IPS-18a (cell line): Measurements from ENCODE around the gene FBXW4.
"Not testable (repeated sequence)": the region's sequence is repeated elsewhere in the genome, so short reads cannot be mapped to it uniquely, and the experiment has no call there.

Experiments used
- H3K27ac ChIP-seq: one replicate; pipeline ENCODE4 v1.5.1; 2013; ENCODE audit warnings: low read length
- H3K27me3 ChIP-seq: one replicate; pipeline ENCODE4 v1.6.1; 2013; ENCODE audit warnings: mild to moderate bottlenecking, low read length; ENCODE audit not compliant: control insufficient read depth, insufficient read depth
- H3K36me3 ChIP-seq: one replicate; pipeline ENCODE4 v1.6.1; 2013; ENCODE audit warnings: low read depth, low read length; ENCODE audit not compliant: control insufficient read depth
- H3K4me1 ChIP-seq: one replicate; pipeline ENCODE4 v1.6.1; 2013; ENCODE audit warnings: low read depth, low read length; ENCODE audit not compliant: control insufficient read depth
- H3K4me3 ChIP-seq: one replicate; pipeline ENCODE4 v1.5.1; 2013; ENCODE audit warnings: low read length
- H3K9ac ChIP-seq: one replicate; pipeline ENCODE4 v1.6.1; 2013; ENCODE audit warnings: mild to moderate bottlenecking, low read length, moderate library complexity
- H3K9me3 ChIP-seq: one replicate; pipeline ENCODE4 v1.6.1; 2013; ENCODE audit warnings: low read depth, low read length; ENCODE audit not compliant: control insufficient read depth

The FBXW4 gene

DNA sequence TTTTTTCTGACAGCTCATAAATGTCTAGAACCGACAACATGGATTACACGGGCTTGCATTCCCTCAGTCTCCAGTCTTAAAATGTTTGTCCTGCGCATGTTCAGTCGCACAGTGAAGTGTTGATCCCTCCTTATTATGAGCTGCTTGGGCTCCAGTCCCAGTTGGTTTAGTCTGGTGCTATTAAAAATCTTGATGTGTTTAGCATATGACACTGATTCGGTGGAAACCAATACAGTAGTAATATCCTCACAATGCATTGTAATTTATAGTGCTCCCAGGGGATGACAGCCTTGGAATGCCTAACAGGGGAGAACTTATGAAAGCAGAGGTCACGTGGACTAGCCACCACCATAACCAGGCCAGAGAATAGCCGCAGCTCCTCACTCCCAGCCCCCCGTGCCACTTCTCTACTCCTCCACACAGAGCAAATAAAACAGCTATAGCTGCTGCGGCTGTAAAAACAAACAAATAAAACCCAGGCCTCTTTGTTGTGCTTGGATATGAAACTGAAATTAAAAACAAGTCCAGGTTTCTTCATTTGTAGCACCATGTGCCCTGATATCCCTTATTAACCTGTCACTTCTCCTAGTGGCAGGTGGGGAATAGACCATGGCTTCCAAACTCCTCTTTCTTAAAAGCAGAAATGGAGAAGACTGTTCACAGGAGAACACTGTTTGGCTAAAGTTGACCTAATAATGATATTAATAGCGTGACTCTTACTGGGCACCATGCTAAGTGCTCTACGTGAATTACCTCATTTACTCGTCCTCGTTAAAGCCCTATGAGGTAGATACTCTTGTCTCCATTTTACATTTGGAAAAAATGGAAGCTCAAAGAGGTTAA, 99.2 kb downstream of the FBXW4 start:
- H3K9me3 ChIP-seq: no peaks in the 10 kb centered on the region
- no peak overlapping the region for H3K4me3 ChIP-seq

DNA sequence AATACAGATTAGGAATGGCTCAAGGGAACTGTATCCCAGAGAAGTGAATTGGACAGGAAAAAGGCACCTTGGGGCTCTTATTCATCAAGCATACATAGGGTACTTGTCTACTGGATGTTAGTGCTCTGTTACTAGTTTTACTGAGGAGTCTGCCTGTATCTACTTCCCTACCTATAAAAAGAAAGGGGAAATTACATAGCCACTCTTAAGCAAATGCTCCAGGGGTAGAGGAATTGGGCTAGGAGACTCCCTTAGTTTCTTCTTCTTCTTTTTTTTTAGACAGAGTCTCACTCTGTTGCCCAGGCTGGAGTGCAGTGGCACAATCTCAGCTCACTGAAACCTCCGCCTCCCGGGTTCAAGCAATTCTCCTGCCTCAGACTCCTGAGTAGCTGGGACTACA, 101.6 kb downstream of the FBXW4 start:
- H3K36me3 ChIP-seq, H3K9ac ChIP-seq, H3K9me3 ChIP-seq, H3K27ac ChIP-seq, H3K27me3 ChIP-seq, H3K4me1 ChIP-seq, H3K4me3 ChIP-seq: not testable (repeated sequence)

More for the DNA sequence above, 99.2 kb downstream of the FBXW4 start:
- Histone ChIP-seq H3K36me3 (no peaks in the 10 kb centered on the region), H3K27ac (no peak overlapping the region), H3K27me3 (no peaks in the 10 kb centered on the region), H3K9ac (no peak overlapping the region), H3K4me1 (peaks cover 7% of the 10 kb centered on the region)

DNA sequence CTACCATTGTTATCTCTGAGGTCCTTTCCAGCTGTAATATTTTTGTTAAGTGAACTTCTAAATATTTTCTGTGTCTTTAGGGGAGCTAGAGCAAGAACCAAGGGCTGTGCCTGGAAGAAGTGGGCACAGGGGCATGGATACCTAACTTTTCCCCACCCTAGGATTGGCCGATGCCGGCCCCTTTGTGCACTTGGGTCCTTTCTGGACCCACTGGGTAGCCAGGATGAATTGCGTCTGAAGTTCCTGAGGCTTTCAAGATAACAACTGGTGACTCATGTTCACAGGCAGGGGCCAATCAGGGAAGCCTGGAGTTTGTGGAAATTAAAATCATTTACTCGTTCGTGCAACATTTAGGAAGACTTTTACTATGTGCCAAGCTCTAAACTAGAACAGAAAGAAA, 106.1 kb downstream of the FBXW4 start:
- Histone ChIP-seq H3K4me1 (peaks cover 5% of the 10 kb centered on the region), H3K9ac (no peak overlapping the region), H3K36me3 (no peaks in the 10 kb centered on the region), H3K27me3 (no peaks in the 10 kb centered on the region), H3K9me3 (no peaks in the 10 kb centered on the region), H3K4me3 (peak overlapping the region; percentile 93), H3K27ac (no peak overlapping the region)

DNA sequence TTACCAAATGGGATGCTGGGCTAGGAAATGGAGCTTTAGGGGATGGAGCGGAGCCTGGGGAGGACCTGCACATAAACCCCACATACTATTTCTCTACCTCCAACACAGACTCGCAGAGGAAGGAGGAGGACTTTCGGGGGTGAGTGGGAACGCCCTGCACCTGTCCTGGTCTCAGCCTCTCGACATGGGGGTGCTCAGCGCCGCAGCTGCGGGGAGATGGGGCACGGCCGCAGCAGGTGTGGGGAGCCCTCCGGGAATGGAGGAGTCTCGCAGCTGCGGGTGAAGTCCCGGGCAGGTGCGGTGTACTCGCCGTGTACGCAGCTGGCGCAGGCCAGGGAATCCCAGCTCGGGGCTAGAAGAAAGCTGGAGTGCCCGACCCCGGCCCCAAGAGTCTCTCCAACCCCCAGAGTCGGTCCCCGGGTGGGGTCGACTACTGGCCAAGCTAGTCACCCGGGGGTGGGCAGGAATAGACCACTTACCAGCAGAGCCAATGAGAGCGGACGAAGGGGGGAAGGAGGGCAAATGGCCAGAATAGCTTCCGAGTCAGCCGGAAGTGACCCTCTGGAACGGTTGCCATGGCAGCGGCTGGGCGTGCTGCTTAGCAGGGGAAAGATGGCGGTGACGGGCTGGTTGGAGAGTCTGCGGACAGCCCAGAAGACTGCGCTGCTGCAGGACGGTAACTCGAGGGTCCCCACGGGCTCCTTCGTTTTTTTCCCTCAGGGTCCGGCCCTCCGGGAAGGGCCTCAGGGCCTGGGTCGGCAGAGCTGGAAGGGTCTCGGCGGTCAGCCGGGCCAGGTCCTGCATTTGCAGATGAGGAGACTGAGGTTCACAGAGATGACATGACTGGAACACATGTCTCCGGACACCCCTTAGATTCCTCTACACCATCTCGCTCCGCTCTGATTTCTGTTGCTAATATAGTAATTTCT, 107.0 kb downstream of the FBXW4 start, which contains the start of the genes DPCD and POLL:
TSS of gene DPCD (plus strand) at position 597 of the 929 bp plus-strand sequence. CDS start at position 613, 16 bp downstream.
TSS of gene POLL (minus strand) at position 533 of the 929 bp plus-strand sequence. CDS start 897 bp downstream, outside the sequence.
- Histone ChIP-seq H3K27me3 (no peaks in the 10 kb centered on the region), H3K27ac (peak within 1 kb of the TSS; percentile 21), H3K4me3 (peak within 1 kb of the TSS; percentile 93), H3K9me3 (no peaks in the 10 kb centered on the region), H3K36me3 (no peaks in the 10 kb centered on the region), H3K9ac (peak within 1 kb of the TSS; percentile 68), H3K4me1 (peaks cover 5% of the 10 kb centered on the region)

DNA sequence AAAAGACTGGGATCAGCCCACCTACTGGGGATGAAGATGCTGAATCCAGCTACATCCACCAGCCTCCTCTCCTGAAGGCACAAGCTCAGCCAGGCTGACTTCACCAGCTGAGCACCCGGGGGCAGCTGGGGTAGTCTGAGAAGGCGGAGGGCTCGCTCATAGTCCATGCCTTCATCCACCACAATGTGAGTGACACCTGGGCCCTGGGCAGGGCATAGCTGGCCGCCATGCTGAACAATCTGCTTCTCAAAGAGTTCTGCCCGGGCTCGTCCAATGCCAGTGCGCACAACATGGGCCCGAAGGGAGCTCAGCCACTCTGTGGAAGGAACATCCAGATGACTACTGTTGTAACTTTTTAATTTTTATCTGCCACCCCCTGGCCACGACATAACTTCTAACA, 109.1 kb downstream of the FBXW4 start:
- no peak overlapping the region for H3K9ac ChIP-seq

DNA sequence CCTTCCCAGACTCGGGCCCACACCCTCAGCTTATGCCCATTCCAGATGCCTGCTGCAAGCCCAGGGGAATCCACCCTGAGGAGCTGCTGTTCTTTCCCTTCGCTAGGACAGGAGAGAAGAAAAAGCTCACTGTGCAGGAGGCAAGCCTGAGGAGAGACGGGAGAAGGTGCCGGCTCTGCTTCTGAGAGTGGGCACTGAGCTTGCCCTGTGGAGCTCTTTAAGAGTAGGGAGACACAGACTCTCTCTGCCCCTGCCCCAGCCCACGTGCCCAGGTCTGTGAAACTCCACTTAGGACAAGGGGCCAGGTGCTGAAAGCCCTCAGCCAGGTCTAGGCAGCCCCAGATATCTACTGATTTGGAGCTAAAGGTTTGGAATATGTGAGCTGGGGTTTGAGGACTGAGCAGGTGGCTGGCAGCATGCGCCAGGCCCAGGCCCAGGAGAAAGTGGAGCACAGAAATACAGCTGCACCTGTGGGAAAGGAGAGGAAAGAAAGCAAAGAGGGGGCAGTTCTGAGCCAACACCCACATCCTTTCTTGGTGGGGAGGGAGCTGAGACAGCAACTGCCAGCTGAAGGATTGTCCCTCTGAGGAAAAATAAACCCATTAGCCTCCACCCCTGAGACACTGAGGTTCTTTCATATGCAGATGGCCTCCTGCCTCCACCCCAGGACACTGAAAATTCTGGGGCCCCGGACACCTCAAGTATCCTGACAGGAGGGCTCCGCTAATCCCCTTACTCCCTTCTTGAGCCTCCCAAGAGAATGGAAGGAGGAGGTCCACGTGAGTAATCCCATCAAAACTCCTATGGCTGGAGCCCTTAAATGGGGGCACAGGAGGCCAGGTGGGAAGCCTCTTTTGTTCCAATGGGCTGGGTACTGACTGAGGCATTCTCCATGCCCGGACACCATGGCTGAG, 114.2 kb downstream of the FBXW4 start:
- no peaks in the 10 kb centered on the region for H3K27me3 ChIP-seq
- no peak overlapping the region for H3K4me3 ChIP-seq
- H3K27ac ChIP-seq: no peak overlapping the region
- H3K36me3 ChIP-seq: peaks cover 9% of the 10 kb centered on the region
- H3K9me3 ChIP-seq: no peaks in the 10 kb centered on the region
- no peak overlapping the region for H3K9ac ChIP-seq
- peaks cover 5% of the 10 kb centered on the region for H3K4me1 ChIP-seq

More for the DNA sequence above, 109.1 kb downstream of the FBXW4 start:
- Histone ChIP-seq H3K27me3 (no peaks in the 10 kb centered on the region), H3K27ac (no peak overlapping the region), H3K9me3 (no peaks in the 10 kb centered on the region), H3K36me3 (peaks cover 5% of the 10 kb centered on the region), H3K4me3 (no peak overlapping the region), H3K4me1 (peaks cover 6% of the 10 kb centered on the region)

DNA sequence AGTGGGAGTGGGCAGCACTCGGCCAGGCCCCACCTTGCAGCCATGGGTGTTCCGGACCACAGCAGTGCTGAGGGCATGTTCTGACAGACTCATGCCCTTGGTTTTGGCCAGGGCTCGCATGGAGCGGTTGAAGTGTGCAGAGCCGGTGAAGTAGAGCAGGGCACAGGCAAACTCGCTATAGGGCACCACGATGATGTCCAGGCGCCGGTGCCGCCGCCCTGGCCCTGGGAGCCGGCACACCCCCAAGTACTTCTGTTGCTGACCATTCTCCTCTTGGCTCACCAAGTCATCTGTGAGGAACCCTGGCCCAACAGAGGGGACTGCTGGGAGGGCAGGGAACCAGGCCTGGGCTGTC, 115.5 kb downstream of the FBXW4 start:
- peaks cover 9% of the 10 kb centered on the region for H3K36me3 ChIP-seq
- no peaks in the 10 kb centered on the region for H3K27me3 ChIP-seq
- H3K9ac ChIP-seq: no peak overlapping the region
- H3K4me1 ChIP-seq: peaks cover 5% of the 10 kb centered on the region
- H3K4me3 ChIP-seq: no peak overlapping the region
- H3K27ac ChIP-seq: no peak overlapping the region
- H3K9me3 ChIP-seq: no peaks in the 10 kb centered on the region

DNA sequence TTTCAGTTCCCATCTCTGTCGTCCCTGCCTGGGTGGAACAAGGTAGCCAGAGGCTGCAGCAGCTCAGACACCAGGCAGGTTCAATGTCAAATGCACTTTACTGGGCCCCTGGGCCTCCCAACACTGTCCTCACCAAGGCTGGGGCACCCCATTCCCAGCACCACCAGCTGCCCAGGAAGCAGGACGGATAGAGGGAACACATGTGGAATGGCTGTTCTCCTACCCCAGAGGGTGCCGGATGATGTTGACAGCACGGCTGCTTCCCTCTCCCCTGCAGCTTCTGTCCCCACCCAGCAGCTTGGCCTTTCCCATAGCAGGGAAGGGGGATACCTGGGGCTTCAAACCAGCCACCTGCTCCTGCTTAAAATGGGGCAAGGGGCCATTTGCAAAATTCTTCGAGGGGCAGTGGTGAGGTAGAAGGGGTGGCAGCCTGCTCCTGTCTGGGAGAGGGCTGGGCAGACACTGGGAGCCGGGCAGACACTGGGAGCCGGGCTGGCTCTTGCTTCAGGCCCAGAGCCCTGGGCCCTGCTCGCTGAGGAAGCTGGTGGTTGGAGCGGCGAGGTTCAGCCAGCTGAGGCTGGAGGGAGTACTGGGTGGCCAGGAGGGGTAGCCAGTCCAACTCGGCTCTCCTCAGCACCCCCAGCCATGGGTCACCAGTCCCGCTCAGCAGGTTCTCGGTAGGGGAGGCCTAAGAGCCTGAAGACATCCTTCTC, 116.0 kb downstream of the FBXW4 start:
- Histone ChIP-seq H3K36me3 (peaks cover 9% of the 10 kb centered on the region), H3K4me3 (no peak overlapping the region), H3K27ac (no peak overlapping the region), H3K4me1 (peaks cover 5% of the 10 kb centered on the region), H3K9me3 (no peaks in the 10 kb centered on the region), H3K27me3 (no peaks in the 10 kb centered on the region), H3K9ac (no peak overlapping the region)

DNA sequence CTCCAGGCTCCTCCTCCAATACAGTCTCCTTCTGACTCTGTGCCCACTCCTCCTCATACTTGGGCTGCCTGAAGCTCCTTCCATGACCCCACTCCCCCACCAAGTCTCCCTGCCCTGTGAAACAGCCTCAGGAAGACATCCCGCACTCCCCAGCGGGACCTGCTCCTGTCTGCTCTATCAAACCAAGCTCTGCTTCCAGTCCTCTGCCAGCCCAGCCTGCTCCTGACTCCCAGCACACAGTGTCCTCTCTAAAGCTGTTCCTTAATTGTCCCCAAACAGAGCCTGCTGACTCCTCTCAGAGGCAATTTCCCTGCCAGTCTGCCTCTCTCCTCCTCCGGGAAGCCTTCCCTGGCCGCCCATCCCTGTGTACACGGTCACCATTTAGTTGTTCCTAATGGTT, 116.8 kb downstream of the FBXW4 start:
- Histone ChIP-seq H3K27me3 (peaks cover under 1% of the 10 kb centered on the region), H3K9ac (no peak overlapping the region), H3K27ac (no peak overlapping the region), H3K4me3 (no peak overlapping the region), H3K36me3 (peaks cover 9% of the 10 kb centered on the region), H3K9me3 (no peaks in the 10 kb centered on the region), H3K4me1 (peaks cover 5% of the 10 kb centered on the region)

DNA sequence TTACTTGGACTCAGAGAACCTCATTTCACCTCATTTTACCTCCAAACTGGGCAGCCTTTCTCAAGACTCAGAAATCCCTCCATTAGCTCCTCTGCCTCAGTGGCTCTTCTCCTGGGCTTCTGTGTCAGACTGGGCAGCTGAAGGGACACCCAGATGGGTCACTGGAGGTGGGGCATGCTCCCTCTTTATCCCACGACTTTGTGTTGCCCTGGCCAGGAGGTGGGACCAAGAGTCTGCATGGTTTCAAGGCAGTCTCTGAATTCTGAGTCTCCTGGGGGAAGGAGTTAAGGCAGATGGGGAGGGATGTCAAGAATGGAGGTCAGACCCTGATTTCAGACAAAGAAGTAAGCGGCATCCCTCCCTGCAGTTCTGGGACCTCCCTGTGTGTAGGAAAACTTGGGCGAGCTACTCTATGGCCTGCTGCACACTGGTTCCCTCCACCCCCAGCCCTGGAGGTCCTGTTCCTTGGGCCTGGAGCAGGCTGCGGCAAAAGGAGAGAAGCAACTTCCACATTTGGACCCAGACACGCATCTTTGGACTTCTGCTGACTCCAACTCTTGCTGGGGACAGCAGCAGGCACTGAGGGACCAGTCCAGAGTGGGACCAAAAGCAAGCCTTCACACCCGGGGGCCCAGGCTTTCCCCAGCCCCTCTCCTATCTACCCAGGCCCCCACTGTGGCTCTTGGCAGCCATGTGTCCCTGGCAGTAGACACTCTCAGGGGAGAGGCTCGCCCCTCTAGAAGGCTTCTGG, 117.7 kb downstream of the FBXW4 start:
- H3K27me3 ChIP-seq: peaks cover 10% of the 10 kb centered on the region
- H3K4me3 ChIP-seq: no peak overlapping the region
- H3K27ac ChIP-seq: no peak overlapping the region
- H3K9me3 ChIP-seq: no peaks in the 10 kb centered on the region
- H3K36me3 ChIP-seq: peaks cover 5% of the 10 kb centered on the region
- no peak overlapping the region for H3K9ac ChIP-seq
- H3K4me1 ChIP-seq: peaks cover 5% of the 10 kb centered on the region
